Measurements from ENCODE around the gene SNX9. TPM values are rescaled to one million over a fixed set of nuclear protein-coding genes. Genes with fewer than 3 reads are reported as not detected.

The SNX9 gene
- total and polyA plus RNA-seq, 2 of the 8 experiments (the other 6 are each of a cell fraction or from before 2014, with no cell fraction given), result 11.8 to 23.2 TPM

GRCh38 chr6:157906537-157907061 is 83.6 kb downstream of the SNX9 start:
- no peak overlapping the region for H2BK15ac ChIP-seq (ENCODE audit: low read length)
- no peak overlapping the region for H4K8ac ChIP-seq (ENCODE audit: extremely low read depth, insufficient read depth, low read length)
- no peak overlapping the region for H2BK5ac ChIP-seq (ENCODE audit: low read depth, low read length)
- no peaks in the 10 kb centered on the region for H3K27me3 ChIP-seq (replicated peaks in 1 of 4; ENCODE audit: control insufficient read depth in 3 of 4, extremely low read depth in 1 of 4, insufficient read depth in 3 of 4, low read length in 3 of 4)
- no peak overlapping the region for H4K5ac ChIP-seq (ENCODE audit: insufficient read length, low read depth, low read length)
- 90% methylated on average over 2 of the region's 2 CpGs; no CpG with 5 or more reads in 1 of the 2 experiments for WGBS, 2 experiments (ENCODE audit: extremely low coverage in 1 of 2, insufficient coverage in 1 of 2, insufficient read length in 1 of 2, insufficient replicate concordance in 2 of 2, low coverage in 1 of 2, low lambda C conversion rate in 2 of 2, missing lambda C conversion rate in 1 of 2)
- ChIA-PET CTCF (ENCODE audit: partially characterized antibody) (interaction anchor here (0.7 to 1.9 kb wide), 5 partner anchors 9 to 165 kb away, joined by 3 to 7 read pairs (median 4); no protein-coding TSS in a partner anchor), POLR2A (ENCODE audit: partially characterized antibody) (no interaction called here)
- H3K9ac ChIP-seq (replicated peaks in 1 of 4; ENCODE audit: extremely low read depth in 1 of 4, low read depth in 3 of 4, low read length in 3 of 4), result no peak overlapping the region
- FAIRE-seq, result no peak
- no peaks in the 10 kb centered on the region for H3K23me2 ChIP-seq (ENCODE audit: low read depth, low read length)
- H2BK12ac ChIP-seq (ENCODE audit: low read depth, low read length), result no peak overlapping the region
- H2AK5ac ChIP-seq (ENCODE audit: low read depth, low read length), result no peak overlapping the region
- no peaks in the 10 kb centered on the region for H3K79me1 ChIP-seq (ENCODE audit: low read depth, low read length)
- H4K20me1 ChIP-seq (replicated peaks in 1 of 2; ENCODE audit: control insufficient read depth in 1 of 2, insufficient read depth in 2 of 2, low read length in 2 of 2), result peaks cover 2% of the 10 kb centered on the region in 2 experiments
- H3K56ac ChIP-seq (replicated peaks; ENCODE audit: insufficient read length, low read depth, low read length), result no peak overlapping the region
- H3K9me3 ChIP-seq (ENCODE audit: insufficient read depth in 2 of 2, low read depth in 1 of 2, low read length in 1 of 2), result no peaks in the 10 kb centered on the region
- H3K4me2 ChIP-seq (ENCODE audit: insufficient read depth in 1 of 2, low read depth in 2 of 2, low read length in 2 of 2), result no peak overlapping the region
- no peak overlapping the region for H2AFZ ChIP-seq (ENCODE audit: low read length)
- no peak for DNase-seq (ENCODE audit: low read depth in 1 of 2, low spot score in 2 of 2)
- no peak overlapping the region for H3K27ac ChIP-seq (ENCODE audit: low read depth, low read length)
- H3K4me1 ChIP-seq (replicated peaks in 1 of 4; ENCODE audit: control insufficient read depth in 3 of 4, insufficient read depth in 4 of 4, low read length in 3 of 4), result peaks cover 0 to 16% (median 8%) of the 10 kb centered on the region in 4 experiments; a peak in 5 of 7 replicates
- H2BK120ac ChIP-seq (replicated peaks; ENCODE audit: low read depth, low read length), result no peak overlapping the region
- no peak overlapping the region for H3K4me3 ChIP-seq (ENCODE audit: extremely low read depth in 1 of 4, insufficient read depth in 2 of 4, low read depth in 3 of 4, low read length in 4 of 4)
- no peak overlapping the region for H3K14ac ChIP-seq (ENCODE audit: insufficient read length)
- no peak overlapping the region for H3K23ac ChIP-seq (ENCODE audit: insufficient read length)
- no peak overlapping the region for H3K18ac ChIP-seq (ENCODE audit: extremely low read depth, low read length)
- H3K79me2 ChIP-seq (ENCODE audit: control insufficient read depth in 1 of 2, insufficient read depth in 2 of 2, low read length in 2 of 2), result no peaks in the 10 kb centered on the region
- no peak overlapping the region for H2BK20ac ChIP-seq (ENCODE audit: low read length)
- H4K91ac ChIP-seq (replicated peaks; ENCODE audit: insufficient read length, low read length), result no peak overlapping the region
- no peak overlapping the region for H3K4ac ChIP-seq (replicated peaks; ENCODE audit: insufficient read length, low read depth, low read length)
- peaks cover 0 to 30% (median 7%) of the 10 kb centered on the region in 4 experiments; a peak in 4 of 8 replicates for H3K36me3 ChIP-seq (ENCODE audit: control insufficient read depth in 2 of 4, insufficient read depth in 4 of 4, low read length in 3 of 4)
- no peak for TF ChIP-seq ATF2 (IDR thresholded peaks at IDR 0.05; ENCODE audit: low read length)
- no peak for TF ChIP-seq ATF3 (IDR thresholded peaks at IDR 0.05; ENCODE audit: insufficient read depth, low read depth, low read length)
- TF ChIP-seq BCL11A (IDR thresholded peaks at IDR 0.05; ENCODE audit: low read depth in 2 of 2, low read length in 2 of 2), result no peak
- no peak for TF ChIP-seq RAD21 (IDR thresholded peaks at IDR 0.05 in 1 of 2, conservative IDR thresholded peaks at IDR 0.05 in 1 of 2; ENCODE audit: low read depth in 2 of 2, low read length in 2 of 2)
- no peak for TF ChIP-seq SRF (IDR thresholded peaks at IDR 0.05; ENCODE audit: low read depth, low read length)
- TF ChIP-seq MAFK (IDR thresholded peaks at IDR 0.05; ENCODE audit: low read depth, low read length), result no peak
- TF ChIP-seq NRF1 (IDR thresholded peaks at IDR 0.05; ENCODE audit: low read depth, low read length), result no peak
- TF ChIP-seq CTBP2 (IDR thresholded peaks at IDR 0.05; ENCODE audit: borderline replicate concordance, insufficient read depth, insufficient read length, low read length), result no peak
- no peak for TF ChIP-seq GABPA (IDR thresholded peaks at IDR 0.05; ENCODE audit: borderline replicate concordance, insufficient read depth, low read length)
- TF ChIP-seq CREB1 (IDR thresholded peaks at IDR 0.05), result no peak
- TF ChIP-seq TAF7 (optimal IDR thresholded peaks at IDR 0.05; ENCODE audit: borderline replicate concordance, low read depth, low read length), result no peak

Data from H1 (cell line).